SJCRH30 (cell line): ENCODE results near the gene PKD1. TPM values are rescaled to one million over a fixed set of nuclear protein-coding genes. Genes with fewer than 3 reads are reported as not detected.

Experiments used
- DNase-seq, 2 experiments: peaks; one replicate each; pipeline ENCODE4 v3.0.0-alpha.2; 2015 to 2020
- H3K27ac ChIP-seq: fragments of 250-450 bp; sonication (Bioruptor Pico); 2 replicates; pipeline ENCODE4 v1.5.1; 2020; ENCODE audit warnings: mild to moderate bottlenecking, moderate library complexity
- H3K27me3 ChIP-seq: fragments of 250-450 bp; sonication (Bioruptor Pico); 2 replicates; pipeline ENCODE4 v1.5.1; 2020; ENCODE audit warnings: mild to moderate bottlenecking, moderate library complexity
- H3K36me3 ChIP-seq: fragments of 250-450 bp; sonication (Bioruptor Pico); 2 replicates; pipeline ENCODE4 v1.5.1; 2020; ENCODE audit warnings: mild to moderate bottlenecking, moderate library complexity
- H3K4me1 ChIP-seq: fragments of 250-450 bp; sonication (Bioruptor Pico); 2 replicates; pipeline ENCODE4 v1.5.1; 2020; ENCODE audit warnings: mild to moderate bottlenecking, moderate library complexity
- H3K4me3 ChIP-seq: fragments of 250-450 bp; sonication (Bioruptor Pico); 2 replicates; pipeline ENCODE4 v1.5.1; 2020; ENCODE audit warnings: mild to moderate bottlenecking, moderate library complexity
- H3K9me3 ChIP-seq: fragments of 250-450 bp; sonication (Bioruptor Pico); replicated peaks from 2 replicates; pipeline ENCODE4 v1.5.1; 2020; ENCODE audit warnings: mild to moderate bottlenecking, moderate library complexity
- total RNA-seq: library from RNA; depleted of rRNA; stranded (reverse); fragments of >200 nt; shearing (Covaris generic); gene quantifications from 2 replicates; pipeline ENCODE4 v1.2.3, GENCODE V29; 2014

PKD1 gene
- total RNA-seq, 1 experiment from 2014 or later: 51.9 TPM

GRCh38 chr16:2079311-2079800, 56.3 kb downstream of the PKD1 start:
- Histone ChIP-seq H3K4me3 (no peak overlapping the region), H3K4me1 (no peaks in the 10 kb centered on the region), H3K27me3 (no peaks in the 10 kb centered on the region), H3K9me3 (no peaks in the 10 kb centered on the region), H3K36me3 (no peaks in the 10 kb centered on the region), H3K27ac (no peak overlapping the region)
- DNase-seq: no peak

- H3K36me3 ChIP-seq: no peaks in the 10 kb centered on the region
- DNase-seq: no peak
- no peak overlapping the region for H3K4me3 ChIP-seq
- no peaks in the 10 kb centered on the region for H3K27me3 ChIP-seq
- H3K4me1 ChIP-seq: no peaks in the 10 kb centered on the region
- H3K27ac ChIP-seq: no peak overlapping the region
- H3K9me3 ChIP-seq: no peaks in the 10 kb centered on the region
Measured at GRCh38 chr16:2078691-2079090, 57.0 kb downstream of the PKD1 start.

DNA sequence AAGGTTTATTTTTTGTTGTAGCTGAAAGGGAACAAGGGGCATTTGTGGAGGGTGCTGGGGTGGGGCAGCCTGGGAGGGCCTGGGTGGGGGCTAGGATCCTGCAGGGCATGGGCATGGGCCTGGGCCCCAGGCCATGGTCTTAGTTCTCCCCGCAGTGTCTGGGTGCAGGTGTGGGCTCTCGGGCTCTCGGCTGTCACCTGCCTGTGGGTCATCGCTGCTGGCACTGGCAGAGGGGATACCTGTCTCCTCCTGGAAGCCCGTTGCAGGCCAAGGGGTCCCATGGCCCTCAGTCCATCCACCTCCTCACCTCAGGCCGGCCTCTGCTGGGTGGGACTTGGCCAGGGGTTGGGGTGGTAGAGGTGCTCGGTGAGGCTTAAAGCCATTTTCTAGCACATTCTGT, 57.6 kb downstream of the PKD1 start:
- Histone ChIP-seq H3K27me3 (no peaks in the 10 kb centered on the region), H3K4me3 (no peak overlapping the region), H3K4me1 (no peaks in the 10 kb centered on the region), H3K9me3 (no peaks in the 10 kb centered on the region), H3K27ac (no peak overlapping the region), H3K36me3 (no peaks in the 10 kb centered on the region)
- DNase-seq: no peak

DNA sequence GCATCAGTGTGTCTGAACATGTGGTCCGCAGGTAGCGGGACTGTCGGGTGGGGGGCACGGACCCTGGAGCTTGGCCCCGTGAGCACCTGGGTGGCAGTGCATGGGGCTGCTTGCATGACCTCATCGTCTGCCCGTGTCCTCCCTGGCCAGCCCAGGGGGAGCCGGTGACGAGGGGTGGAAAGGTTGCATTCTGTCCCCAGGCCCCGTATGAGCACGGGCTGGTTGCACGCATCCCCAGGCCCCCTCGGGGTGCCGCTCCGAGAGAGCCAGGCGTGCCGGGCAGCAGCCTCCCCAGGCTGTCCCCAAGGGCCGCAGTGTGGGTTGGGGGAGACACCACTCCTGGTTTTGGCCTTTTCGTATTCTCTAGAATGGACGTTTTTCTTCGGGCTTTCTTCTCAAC, 58.0 kb downstream of the PKD1 start:
- Histone ChIP-seq H3K36me3 (no peaks in the 10 kb centered on the region), H3K4me3 (no peak overlapping the region), H3K9me3 (no peaks in the 10 kb centered on the region), H3K27me3 (no peaks in the 10 kb centered on the region), H3K27ac (no peak overlapping the region), H3K4me1 (no peaks in the 10 kb centered on the region)
- DNase-seq: no peak

GRCh38 chr16:2077016-2077415, 58.7 kb downstream of the PKD1 start:
- no peaks in the 10 kb centered on the region for H3K4me1 ChIP-seq

DNA sequence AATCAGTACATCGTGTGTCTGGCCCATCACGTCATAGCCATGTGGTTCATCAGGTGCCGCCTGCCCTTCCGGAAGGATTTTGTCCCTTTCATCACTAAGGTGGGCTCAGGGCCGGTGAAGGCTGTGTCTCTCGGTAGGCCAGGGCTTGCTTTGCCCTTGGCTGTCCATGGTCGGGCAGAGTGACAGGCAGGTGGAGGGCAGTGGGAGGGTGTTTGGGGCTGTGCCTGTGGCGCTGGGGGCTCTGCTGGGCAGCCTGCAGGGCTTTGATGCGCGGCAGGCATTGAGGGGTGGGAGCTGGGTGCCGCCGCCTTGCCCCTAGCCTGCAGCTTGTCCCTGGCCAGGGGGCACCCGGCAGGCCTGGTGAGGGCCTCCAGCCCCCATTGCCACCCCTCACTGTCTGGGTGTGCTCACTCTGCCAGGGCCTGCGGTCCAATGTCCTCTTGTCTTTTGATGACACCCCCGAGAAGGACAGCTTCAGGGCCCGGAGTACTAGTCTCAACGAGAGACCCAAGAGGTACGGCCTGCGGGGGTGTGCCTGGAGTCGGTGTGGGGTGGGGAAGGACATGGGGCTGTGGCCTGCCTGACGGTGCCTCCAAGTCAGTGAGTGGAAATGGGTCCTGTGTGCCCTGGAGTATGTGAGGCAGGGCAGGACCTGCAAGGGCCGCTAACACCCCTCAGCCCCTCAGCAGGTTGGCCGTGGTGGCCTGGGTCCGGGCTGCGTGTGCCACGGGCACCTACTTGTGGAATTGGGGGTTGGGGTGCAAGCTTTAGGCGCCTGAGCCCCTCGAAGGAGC, 59.4 kb downstream of the PKD1 start:
- Histone ChIP-seq H3K9me3 (no peaks in the 10 kb centered on the region), H3K4me1 (no peaks in the 10 kb centered on the region), H3K4me3 (no peak overlapping the region), H3K27ac (no peak overlapping the region), H3K36me3 (no peaks in the 10 kb centered on the region), H3K27me3 (no peaks in the 10 kb centered on the region)
- no peak for DNase-seq

More at GRCh38 chr16:2077016-2077415, 58.7 kb downstream of the PKD1 start:
- H3K27me3 ChIP-seq: no peaks in the 10 kb centered on the region
- H3K4me3 ChIP-seq: no peak overlapping the region
- H3K27ac ChIP-seq: no peak overlapping the region
- DNase-seq: no peak
- no peaks in the 10 kb centered on the region for H3K9me3 ChIP-seq
- no peaks in the 10 kb centered on the region for H3K36me3 ChIP-seq

- Histone ChIP-seq H3K27ac (no peak overlapping the region), H3K27me3 (no peaks in the 10 kb centered on the region), H3K36me3 (no peaks in the 10 kb centered on the region), H3K4me1 (no peaks in the 10 kb centered on the region), H3K4me3 (no peak overlapping the region), H3K9me3 (no peaks in the 10 kb centered on the region)
- DNase-seq: no peak
Measured at GRCh38 chr16:2075631-2076030, 60.1 kb downstream of the PKD1 start.

GRCh38 chr16:2074071-2074470, 61.6 kb downstream of the PKD1 start:
- H3K9me3 ChIP-seq: no peaks in the 10 kb centered on the region
- H3K27me3 ChIP-seq: no peaks in the 10 kb centered on the region
- DNase-seq: no peak
- no peaks in the 10 kb centered on the region for H3K4me1 ChIP-seq
- H3K27ac ChIP-seq: no peak overlapping the region
- H3K36me3 ChIP-seq: no peaks in the 10 kb centered on the region
- H3K4me3 ChIP-seq: no peak overlapping the region

- no peaks in the 10 kb centered on the region for H3K36me3 ChIP-seq
- H3K9me3 ChIP-seq: no peaks in the 10 kb centered on the region
- H3K27me3 ChIP-seq: no peaks in the 10 kb centered on the region
- DNase-seq: no peak
- no peak overlapping the region for H3K27ac ChIP-seq
- H3K4me1 ChIP-seq: no peaks in the 10 kb centered on the region
- no peak overlapping the region for H3K4me3 ChIP-seq
Measured at GRCh38 chr16:2072926-2073325, 62.8 kb downstream of the PKD1 start.

- DNase-seq: no peak
- H3K9me3 ChIP-seq: no peaks in the 10 kb centered on the region
- H3K27ac ChIP-seq: no peak overlapping the region
- no peaks in the 10 kb centered on the region for H3K27me3 ChIP-seq
- peaks cover 6% of the 10 kb centered on the region; the same call in 1 of the 2 replicates for H3K36me3 ChIP-seq
- H3K4me1 ChIP-seq: no peaks in the 10 kb centered on the region
- no peak overlapping the region for H3K4me3 ChIP-seq
Measured at GRCh38 chr16:2071454-2072202, 64.1 kb downstream of the PKD1 start.

- Histone ChIP-seq H3K27me3 (no peaks in the 10 kb centered on the region), H3K36me3 (peaks cover 12% of the 10 kb centered on the region), H3K4me1 (no peaks in the 10 kb centered on the region), H3K9me3 (no peaks in the 10 kb centered on the region), H3K27ac (no peak overlapping the region), H3K4me3 (no peak overlapping the region)
- no peak for DNase-seq
Measured at GRCh38 chr16:2070576-2071453, 64.9 kb downstream of the PKD1 start.

DNA sequence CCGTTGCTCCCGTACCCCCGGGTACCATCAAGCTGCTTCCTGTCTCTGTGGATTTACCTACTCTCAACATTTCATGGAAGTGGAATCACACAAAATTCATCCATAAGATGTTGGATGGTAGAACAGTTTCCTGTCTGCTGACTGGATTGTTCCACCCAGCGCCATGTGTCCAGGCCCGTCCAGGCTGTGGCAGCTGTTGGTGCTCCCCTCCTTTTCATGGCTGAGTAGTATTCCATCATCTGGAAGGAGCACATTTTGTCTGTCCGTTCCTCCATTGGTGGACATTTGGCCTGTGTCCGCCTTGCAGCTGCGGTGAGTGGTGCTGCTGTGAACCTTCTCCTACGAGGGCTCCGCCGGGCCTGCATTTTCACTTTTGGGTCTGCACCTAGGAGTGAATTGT, 69.6 kb downstream of the PKD1 start:
- DNase-seq: no peak
- H3K9me3 ChIP-seq: no peaks in the 10 kb centered on the region

DNA sequence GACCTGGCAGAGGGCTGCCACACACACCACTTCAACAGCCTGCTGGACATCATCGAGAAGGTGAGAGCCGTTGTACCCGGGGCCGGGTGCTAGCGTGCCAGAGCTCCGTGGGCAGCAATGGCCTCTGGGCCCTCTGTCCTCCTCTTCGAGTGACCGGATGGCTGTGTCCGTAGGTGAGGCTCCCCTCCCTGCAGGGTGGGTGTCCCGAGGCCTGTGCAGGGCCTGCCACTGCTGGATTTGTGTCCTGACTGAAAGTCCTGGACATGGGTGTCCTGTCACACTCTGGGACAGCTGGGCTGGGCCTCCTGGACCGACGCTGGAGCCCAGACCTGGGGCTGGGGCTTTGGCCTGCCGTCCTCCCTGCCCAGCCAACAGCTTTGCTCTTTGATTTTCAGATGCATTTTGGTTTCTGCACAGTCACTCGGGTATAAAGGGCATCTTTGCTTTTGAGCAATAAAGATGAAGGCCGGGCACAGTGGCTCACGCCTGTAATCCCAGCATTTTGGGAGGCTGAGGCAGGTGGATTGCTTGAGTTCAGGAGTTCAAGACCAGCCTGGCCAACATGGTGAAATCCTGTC, 71.2 kb downstream of the PKD1 start:
- no peaks in the 10 kb centered on the region for H3K27me3 ChIP-seq
- peaks cover 14% of the 10 kb centered on the region for H3K36me3 ChIP-seq

More for the DNA sequence above, 69.6 kb downstream of the PKD1 start:
- Histone ChIP-seq H3K27ac (no peak overlapping the region), H3K4me1 (no peaks in the 10 kb centered on the region), H3K36me3 (peaks cover 14% of the 10 kb centered on the region), H3K4me3 (no peak overlapping the region), H3K27me3 (no peaks in the 10 kb centered on the region)

GRCh38 chr16:2063861-2064260, 71.8 kb downstream of the PKD1 start:
- Histone ChIP-seq H3K9me3 (no peaks in the 10 kb centered on the region), H3K27me3 (no peaks in the 10 kb centered on the region), H3K36me3 (peaks cover 14% of the 10 kb centered on the region), H3K27ac (no peak overlapping the region), H3K4me1 (no peaks in the 10 kb centered on the region), H3K4me3 (no peak overlapping the region)
- no peak for DNase-seq

More for the DNA sequence above, 71.2 kb downstream of the PKD1 start:
- no peaks in the 10 kb centered on the region for H3K9me3 ChIP-seq
- no peak for DNase-seq
- H3K4me3 ChIP-seq: no peak overlapping the region
- no peak overlapping the region for H3K27ac ChIP-seq
- no peaks in the 10 kb centered on the region for H3K4me1 ChIP-seq
